LNCAP (cell line): ENCODE measurements around the gene APOH.

Source experiments
- CTCF ChIP-seq: fragments of 450-650 bp; IDR thresholded peaks from 2 replicates; pipeline ENCODE4 v1.5.1; 2017; ENCODE audit warnings: mild to moderate bottlenecking

APOH gene

GRCh38 chr17:66185862-66186261 is 43.4 kb downstream of the APOH start:
- TF ChIP-seq CTCF, result no peak

GRCh38 chr17:66184392-66184791 is 44.8 kb downstream of the APOH start:
- TF ChIP-seq CTCF, result no peak

DNA sequence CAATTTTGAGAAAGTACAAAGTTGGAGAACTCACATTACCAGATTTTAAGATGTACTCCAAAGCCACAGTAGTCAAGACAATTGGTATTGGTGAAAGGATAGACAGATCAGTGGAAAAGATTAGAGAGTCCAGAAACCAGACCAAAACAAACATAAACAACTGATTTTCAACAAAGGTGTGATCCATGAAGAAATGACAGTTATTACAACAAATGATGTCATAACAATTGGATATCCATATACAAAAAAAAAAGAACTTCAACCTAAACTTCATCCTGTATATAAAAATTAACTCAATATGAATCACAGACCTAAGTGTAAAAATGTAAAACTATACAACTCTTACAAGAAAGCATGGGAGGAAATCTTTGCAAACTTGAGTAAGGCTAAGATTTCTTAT is 45.7 kb downstream of the APOH start:
- no peak for TF ChIP-seq CTCF

DNA sequence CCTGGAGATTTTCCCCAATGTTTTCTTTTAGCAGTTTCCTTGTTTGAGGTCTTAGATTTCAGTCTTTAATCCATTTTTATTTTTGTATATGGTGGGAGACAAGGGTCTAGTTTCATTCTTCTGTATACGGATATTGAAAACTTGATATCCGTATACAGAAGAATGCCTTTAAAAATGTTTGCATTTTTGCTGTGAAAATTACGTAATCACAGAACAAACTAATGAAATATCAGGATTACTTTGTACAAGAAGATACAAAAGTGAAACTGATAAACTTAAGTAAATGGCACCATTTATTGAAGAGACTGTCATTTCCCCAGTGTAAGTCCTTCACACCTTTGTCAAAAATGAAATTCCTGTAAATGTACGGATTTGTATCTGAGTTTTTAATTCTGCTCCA is 50.6 kb downstream of the APOH start:
- no peak for TF ChIP-seq CTCF

GRCh38 chr17:66177048-66177447 is 52.2 kb downstream of the APOH start:
- TF ChIP-seq CTCF, result no peak

DNA sequence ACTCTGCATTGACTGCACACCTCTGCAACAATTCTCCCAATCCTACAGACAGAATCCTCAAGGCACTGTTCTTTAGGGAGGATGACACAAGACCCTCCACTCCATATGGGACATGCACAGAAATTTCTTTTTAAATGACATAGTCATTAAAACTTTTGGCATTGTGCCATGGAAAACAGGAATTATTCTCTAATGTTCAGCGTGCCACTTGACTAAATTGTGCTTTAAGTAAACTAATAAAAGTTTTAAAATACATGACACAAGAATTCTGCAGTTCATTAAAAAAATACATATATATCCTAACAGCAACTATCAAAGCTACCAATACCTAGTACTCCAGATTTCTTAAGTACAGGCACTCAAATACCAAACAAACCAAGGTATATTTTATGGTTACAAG is 53.3 kb downstream of the APOH start:
- no peak for TF ChIP-seq CTCF

DNA sequence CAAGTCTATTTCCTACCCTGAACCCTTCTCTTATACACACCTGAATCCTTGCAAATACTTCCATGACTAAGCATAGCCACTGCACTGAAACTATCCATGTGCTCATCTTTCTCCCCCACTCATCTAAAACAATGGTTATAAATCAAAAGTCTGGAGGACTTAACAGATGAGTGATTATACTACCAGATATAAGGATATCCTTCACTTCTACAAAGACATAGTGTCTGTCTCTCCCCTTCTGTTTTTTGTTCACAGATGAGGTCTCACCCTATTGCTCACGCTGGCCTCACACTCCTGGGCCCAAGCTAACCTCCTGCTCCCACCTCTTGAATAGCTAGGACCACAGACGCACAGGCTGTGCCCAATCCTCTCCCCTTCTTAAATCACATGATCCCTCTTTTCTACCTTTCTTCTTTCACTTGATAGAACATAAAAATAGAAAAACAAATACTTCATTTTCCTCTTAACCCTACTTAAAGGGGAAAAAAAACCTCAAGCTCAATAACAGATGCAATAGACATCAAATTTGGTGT is 56.5 kb downstream of the APOH start:
- no peak for TF ChIP-seq CTCF

GRCh38 chr17:66172144-66172543 is 57.1 kb downstream of the APOH start:
- no peak for TF ChIP-seq CTCF
